GM19043 (cell line): Measurements from ENCODE around the gene CNOT6L.
"Not testable (repeated sequence)": the region's sequence is repeated elsewhere in the genome, so short reads cannot be mapped to it uniquely, and the experiment has no call there.

Experiments
- ATAC-seq: cut with Tn5 transposase; IDR thresholded peaks from one replicate; pipeline ENCODE4 v1.9.1; 2021; ENCODE audit warnings: low read depth; ENCODE audit not compliant: unreplicated experiment

The CNOT6L gene

GRCh38 chr4:77783895-77784294 is 35.3 kb downstream of the CNOT6L start:
- ATAC-seq = no peak

DNA sequence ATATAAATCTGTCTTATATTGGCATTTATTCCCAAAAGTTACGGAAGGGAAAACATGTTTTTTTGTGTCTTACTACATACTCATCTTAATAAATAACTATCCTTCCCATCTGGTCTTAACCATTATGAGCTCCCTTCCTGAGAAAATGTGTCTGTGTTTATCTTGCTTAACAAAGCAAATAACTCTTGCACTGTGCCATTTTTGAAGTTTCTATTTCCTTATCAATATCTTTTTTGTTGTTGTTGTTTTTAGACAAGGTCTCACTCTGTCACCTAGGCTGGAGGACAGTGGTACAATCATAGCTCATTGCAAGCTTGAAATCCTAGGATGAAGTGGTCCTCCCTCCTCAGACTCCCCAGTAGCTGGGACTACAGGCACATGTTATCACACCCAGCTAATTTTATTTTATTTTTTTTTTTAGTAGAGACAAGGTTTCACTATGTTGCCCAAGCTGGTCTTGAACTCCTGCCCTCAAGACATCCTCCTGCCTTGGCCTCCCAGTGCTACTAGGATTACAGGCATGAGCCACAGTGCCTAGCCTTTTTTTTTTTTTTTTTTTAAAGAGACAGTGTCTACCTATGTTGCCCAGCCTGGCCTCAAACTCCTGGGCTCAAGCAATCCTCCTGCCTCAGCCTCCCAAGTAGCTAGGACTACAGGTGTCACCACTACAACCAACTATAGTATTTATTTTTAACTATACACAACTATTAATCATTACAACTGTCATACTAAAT is 36.9 kb downstream of the CNOT6L start:
- no peak for ATAC-seq

DNA sequence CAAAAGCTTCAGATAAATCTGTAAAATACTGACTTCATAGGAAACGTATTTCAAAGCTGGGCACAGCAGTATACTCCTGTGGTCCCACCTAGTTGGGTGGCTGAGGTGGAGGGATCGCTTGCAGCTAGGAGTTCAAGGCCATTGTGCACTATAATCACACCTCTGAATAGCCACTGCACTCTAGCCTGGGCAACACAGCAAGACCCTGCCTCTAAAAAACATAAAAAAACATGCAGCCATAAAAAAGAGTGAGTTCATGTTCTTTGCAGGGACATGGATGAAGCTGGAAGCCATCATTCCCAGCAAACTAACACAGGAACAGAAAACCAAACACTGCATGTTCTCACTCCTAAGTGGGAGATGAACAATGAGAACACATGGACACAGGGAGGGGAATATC is 38.4 kb downstream of the CNOT6L start:
- not testable (repeated sequence) for ATAC-seq

- no peak for ATAC-seq
These were observed 41.9 kb downstream of the CNOT6L start for GRCh38 chr4:77777135-77777807.

DNA sequence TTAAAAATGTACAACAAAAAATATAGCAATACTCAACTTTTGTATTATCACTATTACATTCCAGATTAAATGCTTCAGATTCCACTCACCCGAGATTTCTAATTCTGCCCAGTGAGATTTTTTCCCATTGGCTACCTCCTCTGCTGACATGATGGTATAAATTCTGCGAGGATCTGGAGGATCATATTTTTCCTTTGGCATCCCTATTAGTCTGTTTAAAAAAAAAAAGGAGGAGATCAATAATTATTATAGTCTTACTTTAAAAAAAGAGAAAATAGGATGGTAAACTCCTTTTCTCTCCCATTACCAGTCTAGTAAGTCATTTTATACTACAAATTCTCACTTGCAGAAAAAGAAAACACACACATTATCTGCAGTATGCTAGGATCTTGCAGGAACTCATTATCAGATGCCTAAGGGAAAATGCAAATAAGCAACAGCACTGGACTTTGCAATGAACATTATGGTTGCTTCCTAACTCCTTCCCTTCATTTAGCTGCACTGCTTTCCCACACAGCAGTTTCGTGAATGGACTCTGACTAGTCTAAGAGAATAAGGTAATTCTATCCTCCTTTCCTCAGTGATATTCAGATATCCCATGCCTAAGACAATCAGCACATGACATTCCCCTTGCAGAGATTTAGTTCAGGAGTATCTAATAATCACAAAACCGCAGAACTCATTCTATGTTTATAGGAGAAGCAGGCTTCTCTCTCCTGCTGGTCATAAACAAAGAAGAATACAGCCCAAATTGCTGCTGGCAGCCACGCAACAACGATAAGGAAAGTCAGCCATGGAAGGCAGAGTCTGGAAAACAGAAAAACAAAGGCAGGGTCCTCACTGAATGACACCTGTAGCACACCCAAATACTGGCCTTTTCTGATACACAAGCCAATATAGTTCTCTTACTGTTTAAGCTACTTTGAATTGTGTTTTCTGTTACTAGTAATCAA is 42.7 kb downstream of the CNOT6L start:
- ATAC-seq = no peak

GRCh38 chr4:77773101-77773500 is 46.1 kb downstream of the CNOT6L start:
- no peak for ATAC-seq

DNA sequence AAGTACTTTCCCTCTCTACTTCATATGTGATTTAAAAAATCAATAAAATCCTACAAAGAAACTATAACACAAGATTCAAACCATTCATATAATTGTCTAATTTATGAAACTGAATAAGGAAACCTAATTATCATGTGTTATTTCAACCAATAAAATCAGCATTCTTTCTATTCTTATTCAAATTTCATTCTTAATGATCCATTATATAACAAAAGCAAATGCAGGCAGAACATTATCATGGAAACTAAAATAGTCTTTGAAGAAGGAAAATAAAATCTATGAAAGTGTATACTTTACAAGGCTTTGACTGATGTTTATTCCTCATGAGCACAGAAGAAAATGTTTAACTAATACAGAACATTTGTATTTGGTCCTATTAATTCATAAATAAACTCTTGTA is 47.6 kb downstream of the CNOT6L start:
- no peak for ATAC-seq

DNA sequence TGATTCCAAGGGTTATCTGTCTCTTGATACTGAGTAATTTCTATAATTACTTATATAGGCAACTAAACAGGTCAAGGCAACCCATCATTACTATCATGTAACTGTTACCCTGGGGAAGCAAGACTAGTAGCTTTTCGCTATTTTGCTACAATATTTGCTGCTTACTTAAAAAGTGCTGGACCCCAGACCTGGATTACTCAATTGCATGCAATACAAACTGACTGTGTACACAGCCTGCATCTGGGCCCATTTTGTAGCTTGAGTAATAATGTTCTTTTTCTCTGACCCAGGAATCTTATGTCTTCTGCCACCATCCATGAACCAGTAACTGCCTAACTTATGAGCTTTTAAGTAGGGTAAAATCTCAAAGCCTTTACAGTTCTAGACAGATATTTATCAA is 53.4 kb downstream of the CNOT6L start:
- no peak for ATAC-seq

DNA sequence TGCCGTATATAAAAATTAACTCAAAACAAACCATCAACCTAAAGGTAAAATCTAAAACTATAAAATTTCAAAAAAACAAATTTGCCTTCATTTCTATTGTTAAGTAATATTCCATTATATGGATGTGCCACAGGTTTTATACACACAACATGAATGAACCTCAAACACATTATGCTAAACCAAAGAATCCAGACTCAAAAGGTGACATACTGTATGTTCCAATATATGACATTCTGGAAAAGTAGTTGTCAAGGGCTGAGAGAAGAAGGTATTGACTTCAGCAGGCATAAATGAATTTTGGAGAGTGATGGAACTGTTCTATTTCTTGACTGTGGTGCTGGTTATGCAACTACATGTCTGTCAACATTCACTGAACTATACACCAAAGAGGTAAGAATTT is 56.6 kb downstream of the CNOT6L start:
- no peak for ATAC-seq

- no peak for ATAC-seq
These were observed 57.6 kb downstream of the CNOT6L start for GRCh38 chr4:77761595-77761994.

- ATAC-seq = no peak
These were observed 60.4 kb downstream of the CNOT6L start for GRCh38 chr4:77758804-77759203.

GRCh38 chr4:77751764-77752163 is 67.4 kb downstream of the CNOT6L start:
- no peak for ATAC-seq

DNA sequence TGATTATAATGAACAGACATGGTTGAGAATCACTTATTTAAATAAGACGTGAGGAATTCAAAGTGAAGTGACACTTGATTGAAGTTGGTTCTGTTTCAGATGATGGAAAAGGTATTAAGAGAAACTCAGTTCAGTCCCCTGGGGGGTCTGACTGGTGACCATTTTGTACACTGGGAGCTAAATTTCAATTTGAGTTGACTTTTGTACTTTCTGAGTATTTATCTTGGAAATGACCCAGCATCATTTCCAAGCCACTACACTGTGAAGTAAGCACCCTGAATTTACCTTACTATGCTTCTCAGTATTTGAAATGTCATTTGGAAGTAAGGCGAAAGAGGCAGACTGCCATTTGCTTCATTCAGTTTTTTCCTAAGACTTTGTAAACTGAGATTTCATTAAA is 73.4 kb downstream of the CNOT6L start:
- ATAC-seq = no peak

- ATAC-seq = no peak
These were observed 77.1 kb downstream of the CNOT6L start for GRCh38 chr4:77742054-77742453.

- ATAC-seq = no peak
These were observed 78.7 kb downstream of the CNOT6L start for GRCh38 chr4:77740480-77740879.

DNA sequence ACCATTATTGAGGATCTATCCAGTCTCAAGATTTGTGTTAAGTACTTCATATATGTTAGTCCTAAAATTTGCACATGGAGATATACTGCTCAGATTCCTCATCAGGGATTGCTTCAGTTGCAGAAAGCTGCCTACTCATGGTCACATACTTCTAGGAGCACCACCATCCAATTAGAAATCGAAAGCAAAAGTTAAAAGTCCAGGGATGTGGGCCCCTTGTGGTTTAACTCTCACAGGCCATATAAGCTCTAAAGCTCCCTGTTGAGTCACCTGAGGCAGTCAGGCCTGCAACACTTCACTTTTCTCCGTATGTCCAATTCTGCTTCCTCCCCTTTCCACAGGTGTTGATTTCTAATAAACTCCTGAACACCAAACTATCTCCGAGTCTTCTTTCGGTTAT is 84.2 kb downstream of the CNOT6L start:
- ATAC-seq = peak; percentile 87

DNA sequence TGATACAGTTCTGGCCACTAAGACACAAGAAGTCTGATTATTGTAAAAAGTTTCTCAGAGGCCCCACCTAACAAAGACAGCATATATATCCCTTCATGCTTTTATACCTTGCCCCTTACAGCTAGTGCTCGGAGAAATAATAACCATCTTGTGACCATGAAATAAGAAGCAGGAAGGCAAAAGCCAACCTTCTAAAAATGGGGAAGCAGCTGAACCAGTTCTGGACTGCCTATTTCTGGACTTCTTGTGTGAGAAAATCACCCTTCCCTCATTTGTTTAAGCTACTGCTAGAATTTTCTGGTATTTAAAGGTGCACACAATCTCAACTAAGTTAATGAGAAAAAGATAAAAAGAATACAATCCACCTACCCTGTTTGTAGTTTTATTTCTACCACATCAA is 87.5 kb downstream of the CNOT6L start:
- ATAC-seq = no peak

DNA sequence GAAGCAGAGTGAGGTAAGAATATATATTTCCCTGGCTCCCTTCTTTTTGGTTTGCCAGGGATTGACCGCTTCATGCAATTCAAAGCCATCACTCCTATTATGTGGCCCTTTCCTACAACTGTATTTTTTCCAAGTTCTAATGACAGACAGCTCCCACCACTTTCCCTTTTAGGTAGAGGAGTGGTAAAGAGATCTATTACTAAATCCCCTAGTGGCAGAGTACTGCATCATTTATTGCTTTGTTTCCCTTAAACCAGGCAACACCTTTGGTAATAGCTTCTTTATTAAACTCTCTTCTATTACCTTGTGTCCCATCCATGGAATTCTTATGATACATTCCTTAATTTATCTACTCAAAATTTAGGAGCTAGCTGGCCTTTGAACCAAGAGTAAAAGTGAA is 90.7 kb downstream of the CNOT6L start:
- ATAC-seq = no peak

- no peak for ATAC-seq
These were observed 98.1 kb downstream of the CNOT6L start for GRCh38 chr4:77721073-77721472.

DNA sequence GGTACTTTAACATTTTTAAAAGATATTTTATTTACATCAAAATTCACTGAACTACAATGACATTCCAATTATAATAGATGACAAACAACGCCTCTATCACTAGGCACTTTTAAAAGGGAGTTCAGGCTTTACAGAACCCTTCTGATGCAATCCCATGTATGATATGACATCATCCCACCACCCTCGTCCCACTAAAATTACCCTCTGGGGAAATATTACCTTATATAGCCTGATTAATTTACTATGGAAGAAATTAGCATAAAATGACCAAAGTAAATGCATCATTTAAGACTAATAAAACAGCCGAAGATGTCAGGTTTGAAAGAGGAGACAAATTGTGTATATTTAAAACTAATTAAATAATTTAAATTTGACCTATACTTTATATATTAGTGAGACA is 100.7 kb downstream of the CNOT6L start:
- not testable (repeated sequence) for ATAC-seq
